Ecto neural progenitor cell (in vitro differentiated cells): ENCODE measurements around the gene FHIT.
A peak's percentile ranks its signal among the peaks of the same experiment; 100 is the strongest.
"Not testable (repeated sequence)": the region's sequence is repeated elsewhere in the genome, so short reads cannot be mapped to it uniquely, and the experiment has no call there.

ENCODE experiments used
- DNase-seq: peaks from one replicate; pipeline ENCODE4 v3.0.0-alpha.2; 2018; ENCODE audit warnings: low spot score

FHIT gene

GRCh38 chr3:61111825-61112224 lies 139.4 kb downstream of the FHIT start:
- no peak for DNase-seq

DNA sequence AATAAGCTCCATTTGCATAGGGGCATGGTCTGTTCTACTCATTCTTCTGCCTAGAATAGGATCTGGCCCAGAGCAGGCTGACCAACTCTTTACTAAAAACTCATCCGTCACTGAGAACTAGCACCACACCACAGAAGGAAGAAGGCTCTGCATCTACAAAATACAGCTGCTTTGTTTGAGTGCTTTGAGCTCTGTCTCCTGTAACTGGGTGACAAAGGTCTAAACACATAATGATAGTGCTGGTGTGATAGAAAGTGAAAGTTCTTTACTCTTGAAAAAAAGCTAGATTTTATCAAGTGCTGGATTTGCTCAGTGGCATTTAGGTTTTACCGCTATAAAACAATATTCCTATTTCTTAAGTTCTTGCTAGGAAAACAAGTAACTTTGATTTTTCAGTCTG lies 140.7 kb downstream of the FHIT start:
- DNase-seq = no peak

DNA sequence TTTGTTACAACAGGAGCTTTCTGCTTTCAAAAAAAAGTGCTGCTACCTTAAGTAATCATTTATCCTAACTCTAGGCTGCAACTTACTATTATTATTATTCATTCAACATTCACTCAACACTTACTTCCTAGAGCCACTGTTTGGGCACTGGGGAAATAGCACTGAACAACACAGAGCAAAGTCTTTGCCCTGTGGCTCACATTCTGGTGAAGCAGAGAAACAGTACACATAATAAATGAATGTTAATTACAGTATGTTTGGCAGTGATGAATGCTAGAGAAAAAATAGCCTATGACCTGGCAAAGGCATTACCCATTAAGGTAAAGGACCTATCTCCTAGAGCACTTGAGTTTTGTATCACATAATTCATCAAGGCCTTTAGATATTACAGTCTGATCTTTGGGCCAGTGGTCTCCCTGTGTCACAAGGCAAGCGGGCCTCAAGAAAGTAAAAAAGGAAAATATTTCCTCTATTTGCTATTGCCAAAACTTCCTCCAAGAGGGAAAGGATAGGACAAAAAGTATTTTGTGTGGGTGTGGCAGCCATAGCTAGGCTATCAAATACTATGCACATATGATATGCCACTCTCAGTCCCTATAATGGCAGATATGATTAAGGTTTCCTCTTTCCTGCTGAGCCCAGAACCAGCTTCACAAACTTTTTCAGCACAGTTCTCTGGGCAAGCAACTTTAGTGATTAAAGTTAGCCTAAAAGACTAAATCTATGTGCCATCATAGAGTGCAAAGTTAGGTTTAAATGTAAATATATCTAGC lies 142.8 kb downstream of the FHIT start:
- DNase-seq = no peak

- no peak for DNase-seq
Measured at GRCh38 chr3:61094608-61095007, 156.6 kb downstream of the FHIT start.

DNA sequence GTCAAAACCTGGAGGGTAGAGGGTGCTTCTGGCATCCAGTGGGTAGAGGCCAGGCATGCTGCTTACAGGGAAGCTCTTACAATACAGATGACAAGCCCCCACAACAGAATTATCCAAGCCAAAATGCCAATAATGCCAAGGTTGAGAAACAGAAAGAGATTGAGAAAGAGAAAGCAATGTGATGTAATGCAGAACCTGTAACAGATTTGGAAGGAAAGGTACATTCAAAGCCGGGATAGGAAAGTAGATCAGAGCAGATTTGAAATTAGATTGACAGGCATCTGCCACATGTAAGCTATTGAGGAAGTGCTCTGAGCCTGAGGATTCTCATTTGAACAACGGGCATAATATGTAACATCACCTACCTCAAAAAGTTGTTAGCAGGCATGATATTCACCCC lies 157.9 kb downstream of the FHIT start:
- no peak for DNase-seq

DNA sequence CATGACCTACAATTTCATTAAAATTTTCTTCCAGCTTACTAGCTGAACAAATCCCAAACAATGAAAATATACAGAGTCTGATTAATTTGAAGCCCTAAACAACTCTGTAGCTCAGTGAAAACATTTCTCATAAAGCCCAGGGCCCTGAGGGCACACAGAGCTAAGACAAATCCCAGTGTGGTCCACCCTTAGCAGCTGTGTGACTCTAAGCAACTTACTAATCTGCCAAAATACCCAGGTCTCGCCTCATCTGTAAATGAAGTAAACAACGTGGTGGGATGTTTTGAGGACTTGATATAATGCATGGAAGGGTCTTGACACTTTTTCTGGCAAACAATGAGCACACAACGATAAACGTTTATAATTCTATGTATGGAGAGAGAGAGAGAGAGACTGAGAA lies 158.4 kb downstream of the FHIT start:
- DNase-seq = no peak

DNA sequence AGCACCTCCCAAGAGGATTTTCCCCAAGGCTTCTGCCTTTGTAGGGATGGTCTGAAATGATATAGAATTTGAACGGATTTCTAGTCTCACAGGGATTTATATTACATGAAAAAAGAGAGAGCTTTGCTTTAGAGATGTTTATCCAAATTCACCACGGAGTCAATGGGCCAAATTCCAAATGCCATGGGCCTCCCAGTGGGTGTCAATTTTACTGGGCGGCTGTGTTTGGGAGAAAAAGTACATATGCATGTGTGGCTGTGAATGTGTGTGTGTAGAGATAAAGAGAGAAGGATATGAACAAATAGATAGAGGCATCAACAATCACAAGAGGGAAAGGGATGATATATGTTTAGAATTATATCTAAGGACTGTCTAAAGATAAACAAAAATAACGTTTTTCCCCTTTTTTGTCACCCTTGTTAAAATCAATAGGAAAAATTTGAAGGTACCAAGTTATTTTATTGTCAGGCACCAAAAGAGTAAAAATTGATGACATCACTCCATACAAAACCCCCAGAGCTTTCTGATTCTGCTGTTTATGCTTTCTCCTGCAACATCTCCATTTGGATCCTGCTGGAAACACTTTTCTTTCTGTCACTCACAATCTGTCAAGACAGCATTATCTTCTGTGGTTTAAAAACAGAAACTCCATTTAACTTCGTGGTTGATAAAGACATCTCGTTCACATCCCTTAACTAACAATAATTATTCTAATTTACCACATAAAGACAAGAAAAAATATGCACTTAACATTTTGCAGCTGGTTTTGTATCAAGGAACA lies 160.7 kb downstream of the FHIT start:
- DNase-seq = no peak

DNA sequence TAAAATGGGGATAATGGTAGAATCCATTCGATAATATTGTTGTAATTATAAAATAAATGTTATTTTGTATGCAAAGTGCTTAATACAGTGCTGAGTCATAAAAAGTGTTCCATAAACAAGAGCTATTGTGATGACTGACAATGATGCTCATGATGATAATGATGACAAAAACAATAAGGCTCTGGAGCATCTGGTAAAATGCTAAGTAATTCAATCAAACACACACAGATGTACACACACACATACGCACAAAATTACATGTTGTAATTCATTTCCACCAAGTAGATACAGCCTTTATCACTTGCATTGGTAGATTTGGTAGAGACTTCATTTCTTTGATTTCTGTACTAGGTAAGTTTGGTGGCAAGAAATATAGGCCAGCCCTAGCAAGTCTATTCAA lies 163.8 kb downstream of the FHIT start:
- DNase-seq = no peak

GRCh38 chr3:61081554-61081953 lies 169.7 kb downstream of the FHIT start:
- no peak for DNase-seq

- DNase-seq = peak; percentile 46
Measured at GRCh38 chr3:61080737-61081445, 170.4 kb downstream of the FHIT start.

DNA sequence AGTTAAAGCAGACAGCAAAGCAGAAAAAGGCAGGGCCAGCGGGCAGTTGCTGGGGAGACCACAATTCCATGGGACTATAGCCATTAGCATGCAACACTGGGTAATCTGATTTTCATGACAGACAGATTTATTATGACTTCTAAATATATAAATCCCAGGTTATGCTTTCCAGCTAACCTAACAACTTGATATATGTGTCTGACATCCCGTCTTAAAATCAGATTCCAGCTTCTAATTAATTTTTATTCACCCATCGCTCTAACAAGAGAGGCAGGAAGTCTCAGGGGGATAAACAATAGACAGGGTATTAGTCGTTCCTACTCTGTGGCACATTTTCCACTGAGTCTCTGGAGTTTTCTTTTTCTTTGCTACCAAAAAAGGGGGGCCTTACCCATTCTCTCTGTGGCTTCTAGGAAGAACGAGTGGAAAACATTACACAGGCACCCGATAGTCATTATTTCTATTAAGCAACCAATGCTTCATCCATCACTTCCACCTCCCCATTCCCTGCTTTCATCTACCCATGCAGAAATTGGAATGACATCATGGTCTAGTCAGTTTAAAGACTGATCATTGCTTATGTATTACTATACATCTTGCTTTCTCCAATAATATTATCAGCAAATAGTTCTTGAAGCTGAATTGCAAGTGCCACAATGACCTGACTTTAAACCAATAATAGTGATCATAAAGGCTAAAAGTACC lies 173.1 kb downstream of the FHIT start:
- no peak for DNase-seq

DNA sequence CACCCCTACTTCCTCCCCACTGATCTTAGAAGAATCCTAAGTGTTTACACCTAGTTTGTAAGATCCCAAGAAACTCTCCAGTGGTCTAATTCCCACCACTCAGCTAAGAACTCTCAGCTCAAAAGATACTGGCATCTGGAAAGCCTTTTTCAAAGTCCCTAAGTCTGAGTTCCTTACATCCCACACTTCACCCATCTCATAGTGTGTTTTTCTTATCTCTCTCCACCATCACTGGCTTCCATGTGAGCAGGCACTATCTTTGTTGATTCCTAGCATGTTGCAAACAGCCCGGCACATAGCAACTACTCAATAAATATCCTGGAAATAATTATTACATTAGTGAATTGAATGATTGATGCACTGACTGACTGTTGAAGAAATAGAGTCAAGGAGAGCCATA lies 173.7 kb downstream of the FHIT start:
- no peak for DNase-seq

DNA sequence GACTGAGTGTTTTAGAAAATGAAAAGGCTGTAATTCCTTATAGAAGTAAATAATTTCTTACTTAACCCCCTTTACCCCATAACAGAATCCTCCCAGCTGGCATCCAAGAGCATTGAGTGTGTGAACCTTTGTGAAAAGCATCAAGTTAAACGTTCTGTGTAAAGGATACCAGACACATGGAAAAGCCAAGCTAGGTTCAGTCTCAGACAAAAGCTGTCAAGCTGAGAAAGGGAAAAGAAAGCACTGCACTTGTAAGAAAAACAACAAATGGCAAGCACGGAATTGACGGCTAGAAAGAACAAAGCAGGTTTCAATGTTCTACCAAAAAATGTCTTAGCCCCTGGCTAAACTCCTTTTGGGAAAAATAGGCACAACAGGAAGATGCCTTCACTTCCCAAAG lies 176.5 kb downstream of the FHIT start:
- no peak for DNase-seq

GRCh38 chr3:61073566-61074165 lies 177.6 kb downstream of the FHIT start:
- no peak for DNase-seq

DNA sequence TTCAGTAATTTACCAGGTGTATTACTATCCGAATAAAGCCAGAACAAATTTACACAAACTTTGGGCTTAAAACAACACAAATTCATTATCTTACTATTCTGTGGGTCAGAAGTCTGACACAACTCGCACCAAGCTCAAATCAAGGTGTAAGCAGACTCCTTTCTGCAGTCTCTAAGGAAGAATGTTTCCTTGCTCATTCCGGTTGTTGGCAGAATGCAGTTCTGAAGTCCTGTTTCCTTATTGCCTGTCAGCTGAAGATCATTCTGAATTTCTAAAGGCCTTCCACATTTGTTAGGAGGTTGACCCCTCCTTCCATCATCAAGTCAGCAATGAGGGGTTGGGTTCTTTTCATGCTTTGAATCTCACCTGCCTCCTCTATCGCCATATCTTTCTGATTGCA lies 183.2 kb downstream of the FHIT start:
- DNase-seq = no peak

- no peak for DNase-seq
Measured at GRCh38 chr3:61066800-61067199, 184.5 kb downstream of the FHIT start.

DNA sequence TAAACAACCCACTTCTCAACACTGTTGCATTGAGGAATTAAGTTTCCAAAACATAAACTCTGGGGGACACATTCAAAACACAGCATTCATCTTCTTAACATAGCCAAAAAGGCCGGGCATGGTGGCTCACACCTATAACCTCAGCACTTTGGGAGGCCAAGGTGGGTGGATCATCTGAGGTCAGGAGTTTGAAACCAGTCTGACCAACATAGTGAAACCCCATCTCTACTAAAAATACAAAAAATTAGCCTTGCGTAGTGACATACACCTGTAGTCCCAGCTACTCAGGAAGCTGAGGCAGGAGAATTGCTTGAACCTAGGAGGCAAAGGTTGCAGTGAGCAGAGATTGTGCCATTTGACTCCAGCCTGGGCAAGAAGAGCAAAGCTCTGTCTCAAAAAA lies 185.0 kb downstream of the FHIT start:
- not testable (repeated sequence) for DNase-seq

DNA sequence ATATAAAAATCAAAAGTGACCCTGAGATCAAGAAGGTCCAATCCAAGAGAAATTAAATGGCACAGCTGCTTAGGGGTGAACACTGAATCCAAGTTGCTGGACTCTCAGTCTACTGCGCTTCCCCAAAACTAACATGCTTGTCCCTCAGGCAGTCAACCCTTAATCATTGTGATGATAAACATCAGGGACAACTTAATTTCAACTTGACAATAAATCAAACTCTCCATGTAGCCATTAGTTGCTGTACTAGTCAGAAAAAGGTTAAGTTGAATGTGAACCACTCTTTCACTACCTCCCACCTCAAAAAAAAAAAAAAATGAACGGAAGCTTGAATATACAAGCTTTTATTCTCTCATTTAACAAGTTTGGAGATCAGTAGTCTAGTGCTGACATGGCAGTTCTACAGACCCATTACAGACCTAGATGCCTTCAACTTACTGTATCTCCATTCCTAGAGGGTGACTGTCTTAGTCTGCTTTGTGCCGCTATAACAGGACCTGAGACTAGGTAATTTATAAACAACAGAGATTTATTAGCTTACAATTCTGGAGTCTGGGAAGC lies 185.7 kb downstream of the FHIT start:
- no peak for DNase-seq

GRCh38 chr3:61061092-61061723 lies 190.0 kb downstream of the FHIT start:
- no peak for DNase-seq

GRCh38 chr3:61060411-61060861 lies 190.8 kb downstream of the FHIT start:
- no peak for DNase-seq

DNA sequence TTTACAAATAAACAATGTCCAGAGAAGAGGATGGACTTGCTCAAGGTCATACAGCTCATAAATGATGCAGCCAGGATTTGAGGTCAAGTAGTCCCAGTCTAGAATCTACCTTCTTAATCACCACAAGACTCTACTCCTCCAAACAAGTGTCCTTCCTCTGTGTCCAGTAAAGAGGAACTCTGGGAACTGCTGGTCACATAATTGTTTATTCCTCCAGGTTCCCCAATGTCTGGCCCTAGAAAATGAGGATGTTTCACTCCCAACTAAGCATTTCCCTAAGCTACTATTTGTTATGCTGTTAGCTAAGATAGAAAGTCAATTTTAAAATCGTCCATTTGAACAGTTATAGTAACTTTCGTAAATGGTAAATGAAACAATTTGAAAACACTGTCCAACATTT lies 192.4 kb downstream of the FHIT start:
- DNase-seq = no peak
